Measurements from ENCODE around the gene ARHGAP8.

ARHGAP8 gene

DNA sequence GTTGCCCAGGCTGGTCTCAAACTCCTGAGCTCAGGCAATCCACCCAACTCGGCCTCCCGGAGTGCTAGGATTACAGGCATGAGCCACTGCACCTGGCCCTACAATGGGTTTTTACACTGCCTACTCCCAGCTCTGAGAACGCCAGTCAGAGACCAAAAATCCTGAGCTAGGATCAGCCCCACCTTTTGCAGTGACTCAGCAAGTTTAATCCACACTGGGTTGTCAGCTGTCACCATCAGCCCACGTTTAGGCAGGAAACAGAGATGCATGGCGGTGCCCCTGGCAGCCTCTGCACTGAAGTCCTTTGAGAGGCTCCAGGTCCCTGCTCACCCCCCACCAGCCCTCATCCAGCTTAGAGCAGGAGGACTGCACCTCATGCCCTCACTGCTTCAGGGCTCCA, 117.6 kb downstream of the ARHGAP8 start:
- no peak overlapping the region for H3K4me3 Mint-ChIP-seq

DNA sequence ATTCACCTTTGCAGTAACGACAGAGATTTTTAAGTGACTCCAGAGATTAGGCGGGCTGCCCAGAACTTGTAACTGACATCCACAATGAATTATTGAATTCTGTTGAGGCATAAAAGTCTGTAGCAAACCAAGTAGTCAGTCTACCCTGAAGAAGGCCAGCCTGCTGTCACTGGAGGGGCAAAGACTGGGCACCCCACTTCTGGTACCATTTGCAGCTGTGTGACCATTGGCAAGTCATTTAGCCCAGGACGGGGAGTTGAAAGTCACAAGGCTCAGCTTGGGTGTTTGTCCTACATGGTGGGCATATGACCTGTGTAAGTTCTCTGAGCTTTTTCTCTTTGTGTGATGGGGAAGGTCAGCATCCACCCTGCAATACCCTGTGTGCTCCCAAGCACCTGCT, 119.4 kb downstream of the ARHGAP8 start:
- no peaks in the 10 kb centered on the region for H3K9me3 Mint-ChIP-seq (ENCODE audit: low read depth)
- H3K4me3 Mint-ChIP-seq = no peak overlapping the region
- H3K27ac Mint-ChIP-seq = no peak overlapping the region
- peaks cover 2% of the 10 kb centered on the region for H3K36me3 Mint-ChIP-seq
- H3K4me1 Mint-ChIP-seq (ENCODE audit: low read depth) = no peaks in the 10 kb centered on the region
- H3K27me3 Mint-ChIP-seq = peaks cover 6% of the 10 kb centered on the region

More for the DNA sequence above, 117.6 kb downstream of the ARHGAP8 start:
- Mint-ChIP-seq H3K36me3 (peaks cover 2% of the 10 kb centered on the region), H3K9me3 (ENCODE audit: low read depth) (no peaks in the 10 kb centered on the region), H3K4me1 (ENCODE audit: low read depth) (no peaks in the 10 kb centered on the region), H3K27ac (no peak overlapping the region), H3K27me3 (peaks cover 6% of the 10 kb centered on the region)

DNA sequence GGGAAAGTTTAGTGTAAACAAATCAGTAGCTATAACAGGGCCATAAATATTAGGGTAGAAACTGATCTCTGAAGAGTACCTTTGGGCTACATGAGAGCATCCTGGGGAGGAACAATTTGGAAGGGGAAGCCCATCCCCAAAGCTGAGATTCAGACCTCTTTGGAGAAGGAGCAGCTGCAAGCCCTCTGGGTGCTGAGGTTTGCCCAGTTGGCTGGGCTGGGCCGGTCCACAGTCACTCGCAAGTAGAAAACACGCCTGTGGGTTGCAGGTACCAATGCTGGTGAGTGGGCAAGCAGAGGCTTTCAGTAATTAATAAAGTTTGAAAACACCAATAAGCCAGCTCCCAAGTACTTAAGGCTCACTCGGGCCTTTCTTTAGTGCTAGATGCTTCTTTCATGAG, 124.5 kb downstream of the ARHGAP8 start:
- no peaks in the 10 kb centered on the region for H3K4me1 Mint-ChIP-seq (ENCODE audit: low read depth)
- H3K27me3 Mint-ChIP-seq = peaks cover 1% of the 10 kb centered on the region
- H3K36me3 Mint-ChIP-seq = no peaks in the 10 kb centered on the region
- H3K27ac Mint-ChIP-seq = no peak overlapping the region
- H3K9me3 Mint-ChIP-seq (ENCODE audit: low read depth) = no peaks in the 10 kb centered on the region
- no peak overlapping the region for H3K4me3 Mint-ChIP-seq

DNA sequence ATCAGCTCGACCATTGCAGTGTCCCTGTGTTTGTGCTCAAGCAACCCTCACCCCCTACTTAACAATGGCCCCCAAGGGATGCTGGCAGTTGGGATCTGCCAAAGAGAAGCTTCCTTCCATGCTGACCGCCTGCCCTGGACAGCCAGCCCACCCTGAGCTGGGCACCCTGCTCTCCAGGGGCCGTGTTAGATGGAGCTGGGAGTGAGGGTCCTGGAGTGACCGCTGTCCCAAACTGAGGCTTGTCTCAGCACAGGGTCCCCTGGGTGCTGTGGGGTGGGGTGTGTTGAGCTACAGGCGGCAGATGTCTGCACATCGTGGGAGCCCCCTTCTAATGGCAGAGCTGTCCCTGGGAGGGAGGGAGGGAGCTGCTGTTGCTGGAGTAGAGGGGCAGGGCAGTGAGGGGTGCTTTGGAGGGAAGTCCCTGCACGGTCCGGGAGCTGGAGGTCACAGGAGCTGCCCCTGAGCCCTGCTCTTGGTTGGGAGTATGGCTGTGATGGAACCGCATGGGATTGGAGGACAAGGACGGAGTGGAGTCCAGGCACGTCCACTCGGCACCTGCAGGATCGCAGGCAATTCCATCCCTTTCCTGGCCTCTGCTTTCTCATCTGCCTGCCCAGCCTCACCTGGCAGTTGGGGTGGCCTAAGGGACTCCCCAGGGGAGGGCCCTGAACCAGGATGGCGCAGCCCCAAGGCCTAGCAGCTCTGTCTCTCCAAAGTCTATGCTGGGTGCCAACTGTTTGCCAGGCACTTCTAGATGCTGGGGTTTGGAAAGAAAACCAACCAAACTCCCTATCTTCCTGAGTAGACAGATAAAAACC, 126.3 kb downstream of the ARHGAP8 start:
- no peaks in the 10 kb centered on the region for H3K36me3 Mint-ChIP-seq
- H3K27me3 Mint-ChIP-seq = no peaks in the 10 kb centered on the region
- H3K4me3 Mint-ChIP-seq = no peak overlapping the region
- no peaks in the 10 kb centered on the region for H3K4me1 Mint-ChIP-seq (ENCODE audit: low read depth)
- H3K9me3 Mint-ChIP-seq (ENCODE audit: low read depth) = no peaks in the 10 kb centered on the region
- H3K27ac Mint-ChIP-seq = no peak overlapping the region

DNA sequence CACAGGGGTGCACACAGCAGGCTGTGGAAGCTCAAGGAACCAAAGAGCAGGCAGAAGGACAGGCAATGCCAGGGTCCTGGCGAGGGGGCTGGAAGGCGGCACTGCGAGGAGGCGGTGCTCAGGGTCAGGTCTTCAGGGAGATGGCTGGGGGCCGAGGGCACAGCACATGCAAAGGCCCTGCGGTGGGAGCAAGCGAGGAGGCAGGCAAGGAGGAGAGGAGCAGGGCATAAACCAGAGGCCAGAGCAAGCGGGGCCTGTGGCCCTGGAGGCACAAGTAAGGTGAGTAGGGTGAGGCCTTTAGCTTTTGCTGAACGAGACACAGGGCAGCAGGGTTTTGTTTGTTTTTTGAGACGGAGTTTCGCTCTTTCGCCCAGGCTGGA, 126.9 kb downstream of the ARHGAP8 start:
- Mint-ChIP-seq H3K36me3 (no peaks in the 10 kb centered on the region), H3K27ac (no peak overlapping the region), H3K4me1 (ENCODE audit: low read depth) (no peaks in the 10 kb centered on the region), H3K27me3 (no peaks in the 10 kb centered on the region), H3K9me3 (ENCODE audit: low read depth) (no peaks in the 10 kb centered on the region), H3K4me3 (no peak overlapping the region)

DNA sequence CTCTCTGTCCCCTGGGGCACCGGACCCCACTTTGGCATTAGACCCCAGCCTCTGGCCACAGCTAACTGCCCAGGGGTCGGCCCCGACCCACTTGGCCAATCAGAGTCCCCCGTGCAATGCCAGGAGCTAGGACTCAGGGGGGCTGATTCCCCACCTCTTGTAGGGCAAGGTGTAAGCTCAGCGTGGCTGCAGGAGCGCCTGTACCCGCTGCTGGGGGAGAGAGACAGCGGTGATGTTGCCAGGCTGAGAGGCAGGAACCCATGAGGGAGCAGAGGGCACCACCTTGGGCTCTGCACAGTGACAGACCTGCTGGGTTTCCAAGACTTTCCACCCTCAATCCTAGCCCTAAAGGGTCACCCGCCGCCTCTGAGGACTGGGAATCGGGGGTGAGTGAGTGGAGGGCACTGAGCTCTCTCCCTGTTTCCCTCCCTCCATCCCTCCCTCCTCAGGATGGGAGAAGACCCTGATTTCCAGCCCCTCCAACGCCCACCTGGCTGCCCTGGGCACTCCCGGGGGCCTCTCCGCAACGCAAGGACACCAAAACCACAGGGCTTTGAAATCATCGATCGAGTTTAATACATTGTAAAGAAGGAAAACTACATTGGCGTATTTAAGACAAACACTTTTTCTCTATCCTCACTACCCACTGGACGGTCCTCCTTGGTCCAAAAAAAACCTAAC, 128.4 kb downstream of the ARHGAP8 start:
- H3K9me3 Mint-ChIP-seq (ENCODE audit: low read depth) = no peaks in the 10 kb centered on the region
- no peaks in the 10 kb centered on the region for H3K4me1 Mint-ChIP-seq (ENCODE audit: low read depth)
- no peaks in the 10 kb centered on the region for H3K36me3 Mint-ChIP-seq
- no peak overlapping the region for H3K27ac Mint-ChIP-seq
- no peak overlapping the region for H3K4me3 Mint-ChIP-seq
- no peaks in the 10 kb centered on the region for H3K27me3 Mint-ChIP-seq

DNA sequence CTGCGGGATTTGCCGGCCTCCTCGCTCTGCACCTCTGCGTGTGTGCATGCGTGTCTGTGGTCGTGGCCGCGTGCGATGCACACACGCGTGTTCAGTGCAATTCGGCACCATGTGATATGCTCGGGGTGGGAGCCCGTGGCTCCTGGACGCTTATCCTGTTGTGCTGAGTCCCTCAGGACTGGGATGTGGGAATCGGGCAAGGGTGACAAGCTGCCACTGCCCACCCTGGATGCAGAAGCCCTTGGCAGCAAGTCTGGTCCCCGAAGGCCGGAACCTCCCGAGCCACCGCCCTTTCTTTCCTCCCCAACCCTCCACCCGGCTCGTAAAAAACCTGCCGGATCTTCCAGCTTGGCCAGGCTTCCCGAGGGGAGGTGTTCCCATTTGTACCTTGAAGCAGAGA, 129.2 kb downstream of the ARHGAP8 start:
- Mint-ChIP-seq H3K4me1 (ENCODE audit: low read depth) (no peaks in the 10 kb centered on the region), H3K27me3 (no peaks in the 10 kb centered on the region), H3K4me3 (no peak overlapping the region), H3K36me3 (no peaks in the 10 kb centered on the region), H3K27ac (no peak overlapping the region), H3K9me3 (ENCODE audit: low read depth) (no peaks in the 10 kb centered on the region)

DNA sequence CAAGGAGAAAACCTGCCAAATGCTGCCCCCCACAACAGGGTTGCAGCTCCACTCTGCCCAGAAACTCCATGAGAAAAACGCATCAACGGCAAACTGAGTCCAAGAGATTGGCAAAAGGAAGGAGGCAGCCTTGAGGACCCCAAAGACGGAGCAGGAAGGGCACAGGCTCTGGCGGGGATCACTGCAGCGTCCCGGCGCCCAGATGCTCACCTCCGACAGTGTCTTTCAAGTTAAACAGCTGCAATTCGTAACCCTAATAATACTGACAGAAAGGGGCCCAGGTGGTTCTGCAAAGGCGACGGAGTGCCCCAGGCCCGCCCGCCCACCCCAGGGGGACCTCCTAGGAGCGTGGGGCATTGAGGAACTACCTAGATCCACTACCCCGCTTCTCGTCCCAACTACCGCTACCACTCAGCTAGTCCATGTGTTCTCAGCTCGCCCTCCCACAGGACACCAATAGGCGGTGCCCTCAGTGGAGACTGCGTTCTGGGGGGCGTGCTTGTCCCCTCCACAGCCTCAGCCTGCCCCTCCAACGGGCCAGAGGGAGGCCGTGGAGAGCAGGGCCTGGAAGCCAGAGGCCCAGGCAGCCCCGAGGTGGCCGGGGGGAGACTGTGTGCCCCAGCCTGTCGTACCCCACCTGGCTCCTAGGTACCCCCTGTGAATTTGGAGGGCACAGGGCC, 130.0 kb downstream of the ARHGAP8 start:
- Mint-ChIP-seq H3K9me3 (ENCODE audit: low read depth) (no peaks in the 10 kb centered on the region), H3K4me3 (no peak overlapping the region), H3K27ac (no peak overlapping the region), H3K36me3 (no peaks in the 10 kb centered on the region), H3K4me1 (ENCODE audit: low read depth) (no peaks in the 10 kb centered on the region), H3K27me3 (no peaks in the 10 kb centered on the region)

DNA sequence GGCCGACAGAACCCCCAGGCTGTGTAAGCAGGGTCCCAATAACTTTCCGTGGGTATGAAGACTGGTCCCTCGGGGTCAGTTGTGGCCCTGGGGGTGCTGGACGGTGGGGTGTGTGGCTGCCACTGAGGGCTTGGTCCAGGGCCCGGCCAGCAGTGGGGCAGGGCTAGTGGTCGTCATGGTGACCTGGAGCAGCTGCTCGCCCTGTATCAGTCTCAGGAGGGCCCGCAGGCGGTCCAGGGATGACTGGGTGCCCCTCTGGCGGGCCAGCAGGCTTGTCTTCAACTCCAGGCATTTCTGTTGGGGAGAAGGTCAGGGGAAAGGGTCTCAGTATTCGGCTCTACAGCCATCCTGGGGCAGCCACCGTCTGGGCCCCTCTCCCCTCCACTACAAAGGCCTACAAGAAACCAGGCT, 130.6 kb downstream of the ARHGAP8 start:
- H3K27ac Mint-ChIP-seq = no peak overlapping the region
- no peaks in the 10 kb centered on the region for H3K36me3 Mint-ChIP-seq
- no peaks in the 10 kb centered on the region for H3K9me3 Mint-ChIP-seq (ENCODE audit: low read depth)
- H3K27me3 Mint-ChIP-seq = no peaks in the 10 kb centered on the region
- no peak overlapping the region for H3K4me3 Mint-ChIP-seq
- H3K4me1 Mint-ChIP-seq (ENCODE audit: low read depth) = no peaks in the 10 kb centered on the region

DNA sequence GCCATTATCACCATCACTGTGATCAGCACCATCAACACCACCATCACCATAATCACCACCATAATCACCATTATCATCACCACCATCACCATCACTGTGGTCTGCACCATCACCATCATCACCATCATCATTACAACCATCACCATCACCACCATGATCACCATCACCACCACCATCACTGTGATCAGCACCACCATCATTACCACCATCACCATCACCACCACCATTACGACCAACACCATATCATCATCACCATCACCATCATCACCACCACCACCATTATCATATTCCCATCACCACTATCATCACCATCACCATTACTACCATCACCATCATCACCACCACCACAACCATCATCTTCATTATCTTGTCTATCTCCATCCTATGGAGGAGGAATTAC, 132.2 kb downstream of the ARHGAP8 start:
- no peaks in the 10 kb centered on the region for H3K4me1 Mint-ChIP-seq (ENCODE audit: low read depth)
- H3K4me3 Mint-ChIP-seq = no peak overlapping the region
- no peaks in the 10 kb centered on the region for H3K9me3 Mint-ChIP-seq (ENCODE audit: low read depth)
- H3K36me3 Mint-ChIP-seq = no peaks in the 10 kb centered on the region
- no peak overlapping the region for H3K27ac Mint-ChIP-seq
- no peaks in the 10 kb centered on the region for H3K27me3 Mint-ChIP-seq

DNA sequence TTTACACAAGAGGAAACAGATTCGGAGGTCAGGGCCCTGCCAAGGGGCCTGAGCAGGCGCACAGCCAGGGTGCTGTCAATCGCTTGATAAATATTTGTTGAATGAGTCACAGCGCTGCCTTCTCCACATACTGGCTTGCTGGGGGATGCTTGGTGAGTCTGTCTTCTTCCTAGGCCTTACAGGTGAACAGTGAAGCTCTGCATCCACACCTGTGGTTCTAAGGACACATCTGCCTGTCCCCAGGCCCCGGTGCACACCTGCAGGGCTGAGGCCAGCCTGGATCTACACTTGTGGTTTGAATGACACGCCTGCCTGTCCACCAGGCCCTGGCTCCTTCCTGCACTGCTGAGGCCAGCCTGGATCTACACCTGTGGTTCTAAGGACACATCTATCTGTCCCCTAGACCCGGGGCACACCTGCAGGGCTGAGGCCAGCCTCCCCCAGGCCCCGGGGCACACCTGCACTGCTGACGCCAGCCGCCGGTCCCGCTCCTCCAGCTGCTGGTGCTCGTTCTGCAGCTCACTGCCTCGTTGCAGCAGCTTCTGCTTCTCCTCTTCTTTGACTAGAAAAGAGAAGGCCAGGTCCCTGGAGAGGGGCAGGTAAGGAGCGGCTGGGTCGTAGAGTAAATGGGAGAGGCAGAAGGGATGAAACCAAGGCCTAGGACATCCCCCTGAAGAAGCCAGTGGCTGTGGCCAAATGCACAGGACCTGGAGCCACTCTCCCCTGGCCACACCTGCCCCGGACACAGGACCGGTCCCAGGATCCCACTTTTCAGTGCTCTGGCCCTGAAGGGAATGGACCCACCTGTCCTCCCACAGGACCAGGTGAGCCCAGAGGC, 132.8 kb downstream of the ARHGAP8 start:
- H3K27me3 Mint-ChIP-seq = no peaks in the 10 kb centered on the region
- no peaks in the 10 kb centered on the region for H3K36me3 Mint-ChIP-seq
- H3K4me1 Mint-ChIP-seq (ENCODE audit: low read depth) = no peaks in the 10 kb centered on the region
- no peak overlapping the region for H3K4me3 Mint-ChIP-seq
- no peak overlapping the region for H3K27ac Mint-ChIP-seq
- H3K9me3 Mint-ChIP-seq (ENCODE audit: low read depth) = no peaks in the 10 kb centered on the region

DNA sequence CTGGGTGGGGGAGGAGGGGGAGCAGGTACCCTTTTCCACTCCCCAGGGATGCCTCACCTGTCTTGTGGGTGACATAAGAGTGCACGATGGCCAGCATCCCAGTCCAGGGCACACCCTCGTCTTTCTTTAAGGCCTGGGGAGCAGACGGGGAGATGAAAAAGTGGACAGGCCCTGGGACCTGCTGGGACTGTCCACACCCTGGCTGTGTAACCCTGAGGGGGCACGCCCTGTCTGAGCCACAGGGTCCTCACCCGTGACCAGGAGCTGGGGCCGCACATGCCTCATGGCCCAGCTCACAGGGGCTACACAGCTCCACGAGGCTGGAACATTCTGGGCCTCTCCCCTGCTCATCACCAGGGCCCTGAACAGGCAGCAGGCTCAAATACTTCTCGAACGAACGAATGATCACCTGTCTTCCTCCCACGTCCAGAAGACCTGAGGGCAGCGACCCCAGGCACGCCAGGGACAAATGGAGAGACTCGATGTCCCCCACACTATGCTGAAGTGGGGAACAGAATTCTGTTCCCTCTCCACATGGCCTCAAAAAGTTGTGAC, 133.5 kb downstream of the ARHGAP8 start:
- no peaks in the 10 kb centered on the region for H3K9me3 Mint-ChIP-seq (ENCODE audit: low read depth)
- no peaks in the 10 kb centered on the region for H3K36me3 Mint-ChIP-seq
- no peaks in the 10 kb centered on the region for H3K27me3 Mint-ChIP-seq
- H3K4me1 Mint-ChIP-seq (ENCODE audit: low read depth) = no peaks in the 10 kb centered on the region
- no peak overlapping the region for H3K27ac Mint-ChIP-seq
- no peak overlapping the region for H3K4me3 Mint-ChIP-seq

DNA sequence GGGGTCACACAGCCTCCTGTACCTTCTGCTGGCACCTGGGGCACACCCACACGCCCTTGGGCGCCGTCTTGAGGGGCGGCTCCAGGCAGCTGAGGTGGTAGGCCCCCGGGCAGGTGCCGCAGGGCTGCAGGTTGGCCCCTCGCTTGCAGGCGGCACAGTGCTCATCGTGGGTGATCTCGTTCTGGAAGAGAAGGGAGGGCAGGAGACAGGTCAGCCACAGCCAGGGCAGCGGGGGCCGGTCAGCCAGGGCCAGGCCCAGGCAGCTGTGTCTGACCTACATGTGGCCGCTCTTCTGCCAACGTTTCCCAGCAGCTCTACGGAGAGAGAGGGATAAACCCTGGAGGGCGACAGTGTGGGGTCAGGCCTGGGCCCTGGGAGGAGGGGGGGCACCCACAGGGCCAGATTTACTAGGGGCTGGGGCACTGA, 135.6 kb downstream of the ARHGAP8 start:
- no peaks in the 10 kb centered on the region for H3K4me1 Mint-ChIP-seq (ENCODE audit: low read depth)
- H3K36me3 Mint-ChIP-seq = no peaks in the 10 kb centered on the region
- no peak overlapping the region for H3K27ac Mint-ChIP-seq
- no peaks in the 10 kb centered on the region for H3K9me3 Mint-ChIP-seq (ENCODE audit: low read depth)
- H3K4me3 Mint-ChIP-seq = no peak overlapping the region
- no peaks in the 10 kb centered on the region for H3K27me3 Mint-ChIP-seq

DNA sequence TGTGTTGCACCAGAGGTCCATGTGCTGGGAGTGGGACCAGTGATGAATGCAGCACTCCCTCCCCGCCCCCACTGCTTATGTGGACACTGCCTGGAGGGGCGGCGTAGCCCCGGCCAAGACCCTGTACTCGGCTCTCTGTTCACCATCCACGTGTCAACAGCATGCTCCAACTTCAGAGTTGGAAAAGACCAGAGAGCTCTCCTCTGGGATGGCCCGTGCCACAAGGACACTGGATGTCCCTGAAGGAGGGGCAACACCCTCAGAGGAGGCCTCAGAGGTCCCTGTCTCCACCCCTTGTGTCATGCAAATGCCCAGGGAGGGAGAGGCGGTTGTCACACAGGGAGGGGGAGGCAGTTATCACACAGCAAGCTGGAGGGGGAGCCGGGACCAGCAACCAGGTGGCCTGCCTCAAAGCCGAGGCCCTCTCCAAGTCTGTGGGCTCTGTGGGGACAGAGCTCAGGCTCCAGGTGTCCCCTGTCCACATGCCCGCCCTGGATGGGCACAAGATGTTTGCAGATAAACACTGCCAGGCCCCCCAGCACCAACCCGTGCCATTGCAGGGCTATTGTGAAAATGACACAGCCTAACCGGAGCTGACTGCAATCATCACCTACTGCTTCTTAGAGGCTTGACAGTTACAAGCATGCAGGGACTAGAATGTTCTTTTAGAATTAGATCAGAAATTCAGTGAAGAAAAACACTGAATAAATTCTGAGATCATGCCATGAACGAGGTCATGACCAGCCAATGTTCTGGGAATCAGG, 136.3 kb downstream of the ARHGAP8 start:
- Mint-ChIP-seq H3K4me1 (ENCODE audit: low read depth) (no peaks in the 10 kb centered on the region), H3K9me3 (ENCODE audit: low read depth) (no peaks in the 10 kb centered on the region), H3K4me3 (no peak overlapping the region), H3K27ac (no peak overlapping the region), H3K36me3 (no peaks in the 10 kb centered on the region), H3K27me3 (no peaks in the 10 kb centered on the region)

Measured in activated naive CD8-positive, alpha-beta T cell (primary cell).